Measurements from ENCODE around the gene MEX3A.

GRCh38 chr1:156112276-156113137 is 30.2 kb upstream of the MEX3A start:
- TF ChIP-seq, protein P1, sequence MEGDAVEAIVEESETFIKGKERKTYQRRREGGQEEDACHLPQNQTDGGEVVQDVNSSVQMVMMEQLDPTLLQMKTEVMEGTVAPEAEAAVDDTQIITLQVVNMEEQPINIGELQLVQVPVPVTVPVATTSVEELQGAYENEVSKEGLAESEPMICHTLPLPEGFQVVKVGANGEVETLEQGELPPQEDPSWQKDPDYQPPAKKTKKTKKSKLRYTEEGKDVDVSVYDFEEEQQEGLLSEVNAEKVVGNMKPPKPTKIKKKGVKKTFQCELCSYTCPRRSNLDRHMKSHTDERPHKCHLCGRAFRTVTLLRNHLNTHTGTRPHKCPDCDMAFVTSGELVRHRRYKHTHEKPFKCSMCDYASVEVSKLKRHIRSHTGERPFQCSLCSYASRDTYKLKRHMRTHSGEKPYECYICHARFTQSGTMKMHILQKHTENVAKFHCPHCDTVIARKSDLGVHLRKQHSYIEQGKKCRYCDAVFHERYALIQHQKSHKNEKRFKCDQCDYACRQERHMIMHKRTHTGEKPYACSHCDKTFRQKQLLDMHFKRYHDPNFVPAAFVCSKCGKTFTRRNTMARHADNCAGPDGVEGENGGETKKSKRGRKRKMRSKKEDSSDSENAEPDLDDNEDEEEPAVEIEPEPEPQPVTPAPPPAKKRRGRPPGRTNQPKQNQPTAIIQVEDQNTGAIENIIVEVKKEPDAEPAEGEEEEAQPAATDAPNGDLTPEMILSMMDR (conservative IDR thresholded peaks at IDR 0.05; ENCODE audit: low read length) = no peak
- TF ChIP-seq EZH2phosphoT487 (IDR thresholded peaks at IDR 0.05; ENCODE audit: borderline replicate concordance) = no peak
